ENCODE results near the gene PPP1R15B. TPM values are rescaled to one million over a fixed set of nuclear protein-coding genes. Genes with fewer than 3 reads are reported as not detected.

The PPP1R15B gene
- total and polyA plus RNA-seq, 4 donors = 13.0 to 54.0 (median 26.1) TPM

GRCh38 chr1:204416589-204417073, 5.0 kb upstream of the PPP1R15B start:
- H3K27me3 ChIP-seq (ENCODE audit: control insufficient read depth in 4 of 4, insufficient read depth in 4 of 4, low read length in 3 of 4) = no peaks in the 10 kb centered on the region
- no peak for DNase-seq (ENCODE audit: low spot score)
- peak overlapping the region; percentile 87 to 92 for H3K27ac ChIP-seq (ENCODE audit: low read depth in 1 of 2, low read length in 2 of 2)
- H3K9me3 ChIP-seq (ENCODE audit: control insufficient read depth in 4 of 4, low read length in 3 of 4) = no peaks in the 10 kb centered on the region
- H3K4me1 ChIP-seq (ENCODE audit: control insufficient read depth in 4 of 4, insufficient read depth in 4 of 4, low read length in 3 of 4) = peaks cover 12 to 40% (median 23%) of the 10 kb centered on the region in 4 donors
- H3K9ac ChIP-seq (ENCODE audit: low read depth in 1 of 2, low read length in 2 of 2) = peak overlapping the region in 1 of 2 donors; percentile 67
- TF ChIP-seq TAF1 (conservative IDR thresholded peaks at IDR 0.05) = no peak
- no peak for TF ChIP-seq EGR1 (IDR thresholded peaks at IDR 0.05; ENCODE audit: low read depth in 2 of 2)
- TF ChIP-seq ATF3 (IDR thresholded peaks at IDR 0.05) = no peak
- no peak for TF ChIP-seq NR2F2 (IDR thresholded peaks at IDR 0.05)
- TF ChIP-seq RXRA (IDR thresholded peaks at IDR 0.05) = no peak
- TF ChIP-seq, protein P1, sequence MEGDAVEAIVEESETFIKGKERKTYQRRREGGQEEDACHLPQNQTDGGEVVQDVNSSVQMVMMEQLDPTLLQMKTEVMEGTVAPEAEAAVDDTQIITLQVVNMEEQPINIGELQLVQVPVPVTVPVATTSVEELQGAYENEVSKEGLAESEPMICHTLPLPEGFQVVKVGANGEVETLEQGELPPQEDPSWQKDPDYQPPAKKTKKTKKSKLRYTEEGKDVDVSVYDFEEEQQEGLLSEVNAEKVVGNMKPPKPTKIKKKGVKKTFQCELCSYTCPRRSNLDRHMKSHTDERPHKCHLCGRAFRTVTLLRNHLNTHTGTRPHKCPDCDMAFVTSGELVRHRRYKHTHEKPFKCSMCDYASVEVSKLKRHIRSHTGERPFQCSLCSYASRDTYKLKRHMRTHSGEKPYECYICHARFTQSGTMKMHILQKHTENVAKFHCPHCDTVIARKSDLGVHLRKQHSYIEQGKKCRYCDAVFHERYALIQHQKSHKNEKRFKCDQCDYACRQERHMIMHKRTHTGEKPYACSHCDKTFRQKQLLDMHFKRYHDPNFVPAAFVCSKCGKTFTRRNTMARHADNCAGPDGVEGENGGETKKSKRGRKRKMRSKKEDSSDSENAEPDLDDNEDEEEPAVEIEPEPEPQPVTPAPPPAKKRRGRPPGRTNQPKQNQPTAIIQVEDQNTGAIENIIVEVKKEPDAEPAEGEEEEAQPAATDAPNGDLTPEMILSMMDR (IDR thresholded peaks at IDR 0.05; ENCODE audit: low read depth, low read length, missing input control) = no peak
- no peak for TF ChIP-seq GABPA (IDR thresholded peaks at IDR 0.05 in 1 of 2, conservative IDR thresholded peaks at IDR 0.05 in 1 of 2)
- TF ChIP-seq YY1 (IDR thresholded peaks at IDR 0.05) = no peak
- no peak for TF ChIP-seq JUND (IDR thresholded peaks at IDR 0.05)
- TF ChIP-seq SP1 (IDR thresholded peaks at IDR 0.05) = no peak
- no peak for TF ChIP-seq REST (IDR thresholded peaks at IDR 0.05)
- H3K4me3 ChIP-seq (ENCODE audit: low read depth in 1 of 3, low read length in 3 of 3) = no peak overlapping the region
- H3K36me3 ChIP-seq (ENCODE audit: control insufficient read depth in 4 of 4, insufficient read depth in 3 of 4, low read depth in 1 of 4, low read length in 3 of 4) = peaks cover 0 to 4% (median 0%) of the 10 kb centered on the region in 4 donors

- no peak for TF ChIP-seq NR2F2 (IDR thresholded peaks at IDR 0.05)
- TF ChIP-seq, protein P2, sequence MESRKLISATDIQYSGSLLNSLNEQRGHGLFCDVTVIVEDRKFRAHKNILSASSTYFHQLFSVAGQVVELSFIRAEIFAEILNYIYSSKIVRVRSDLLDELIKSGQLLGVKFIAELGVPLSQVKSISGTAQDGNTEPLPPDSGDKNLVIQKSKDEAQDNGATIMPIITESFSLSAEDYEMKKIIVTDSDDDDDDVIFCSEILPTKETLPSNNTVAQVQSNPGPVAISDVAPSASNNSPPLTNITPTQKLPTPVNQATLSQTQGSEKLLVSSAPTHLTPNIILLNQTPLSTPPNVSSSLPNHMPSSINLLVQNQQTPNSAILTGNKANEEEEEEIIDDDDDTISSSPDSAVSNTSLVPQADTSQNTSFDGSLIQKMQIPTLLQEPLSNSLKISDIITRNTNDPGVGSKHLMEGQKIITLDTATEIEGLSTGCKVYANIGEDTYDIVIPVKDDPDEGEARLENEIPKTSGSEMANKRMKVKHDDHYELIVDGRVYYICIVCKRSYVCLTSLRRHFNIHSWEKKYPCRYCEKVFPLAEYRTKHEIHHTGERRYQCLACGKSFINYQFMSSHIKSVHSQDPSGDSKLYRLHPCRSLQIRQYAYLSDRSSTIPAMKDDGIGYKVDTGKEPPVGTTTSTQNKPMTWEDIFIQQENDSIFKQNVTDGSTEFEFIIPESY (IDR thresholded peaks at IDR 0.05) = no peak
- TF ChIP-seq JUND (IDR thresholded peaks at IDR 0.05) = no peak
- no peak for TF ChIP-seq ATF3 (IDR thresholded peaks at IDR 0.05)
- TF ChIP-seq GABPA (IDR thresholded peaks at IDR 0.05 in 1 of 2, conservative IDR thresholded peaks at IDR 0.05 in 1 of 2) = no peak
- TF ChIP-seq FOXA1 (IDR thresholded peaks at IDR 0.05) = no peak
- TF ChIP-seq, protein P1 (IDR thresholded peaks at IDR 0.05; ENCODE audit: low read depth, low read length, missing input control) = no peak
- TF ChIP-seq RXRA (IDR thresholded peaks at IDR 0.05) = no peak
- TF ChIP-seq HNF4G (IDR thresholded peaks at IDR 0.05) = no peak
- no peak for TF ChIP-seq REST (IDR thresholded peaks at IDR 0.05)
- TF ChIP-seq EGR1 (IDR thresholded peaks at IDR 0.05; ENCODE audit: low read depth in 2 of 2) = no peak
- TF ChIP-seq FOXA2 (IDR thresholded peaks at IDR 0.05) = no peak
- Histone ChIP-seq H3K4me3 (ENCODE audit: low read depth in 1 of 3, low read length in 3 of 3) (no peak overlapping the region), H3K9me3 (ENCODE audit: control insufficient read depth in 4 of 4, low read length in 3 of 4) (no peaks in the 10 kb centered on the region), H3K4me1 (ENCODE audit: control insufficient read depth in 4 of 4, insufficient read depth in 4 of 4, low read length in 3 of 4) (peaks cover 11 to 33% (median 22%) of the 10 kb centered on the region in 4 donors), H3K27ac (ENCODE audit: low read depth in 1 of 2, low read length in 2 of 2) (no peak overlapping the region), H3K27me3 (ENCODE audit: control insufficient read depth in 4 of 4, insufficient read depth in 4 of 4, low read length in 3 of 4) (no peaks in the 10 kb centered on the region), H3K9ac (ENCODE audit: low read depth in 1 of 2, low read length in 2 of 2) (no peak overlapping the region), H3K36me3 (ENCODE audit: control insufficient read depth in 4 of 4, insufficient read depth in 3 of 4, low read depth in 1 of 4, low read length in 3 of 4) (no peaks in the 10 kb centered on the region)
- WGBS = 97% methylated on average over 3 of the region's 3 CpGs
- DNase-seq (ENCODE audit: low spot score) = no peak
These were observed 3.7 kb upstream of the PPP1R15B start for GRCh38 chr1:204415351-204415750.
